AG04450 (cell line): ENCODE data around the gene IGLL5. TPM values are rescaled to one million over a fixed set of nuclear protein-coding genes. Genes with fewer than 3 reads are reported as not detected.

Experiments used
- CTCF ChIA-PET: fragments of 300-600, 350-600 bp; formaldehyde crosslinking; extraction: SDS; loops from one replicate; lab custom pipeline; 2022; ENCODE audit warnings: antibody characterized with exemption, inconsistent platforms; lab: Charles Lee
- POLR2A ChIA-PET: fragments of 350-600 bp; formaldehyde crosslinking; extraction: SDS; loops from one replicate; lab custom pipeline; 2021; ENCODE audit warnings: antibody characterized with exemption, inconsistent platforms; lab: Yijun Ruan, JAX
- DNase-seq: peaks from one replicate; pipeline ENCODE4 v3.0.0-alpha.2; 2011; ENCODE audit warnings: low read depth, low spot score
- H3K27ac ChIP-seq: one replicate; pipeline ENCODE4 v1.5.1; 2012; ENCODE audit warnings: low read depth, low read length, control low read depth
- H3K27me3 ChIP-seq: one replicate; pipeline ENCODE4 v1.6.0; 2012; ENCODE audit warnings: low read length; ENCODE audit not compliant: control insufficient read depth, insufficient read depth
- H3K4me3 ChIP-seq: 2 replicates; pipeline ENCODE4 v1.5.1; 2011; ENCODE audit warnings: mild to moderate bottlenecking, low read depth, low read length, control low read depth
- H3K9me3 ChIP-seq: 2 replicates; pipeline ENCODE4 v1.5.1; 2012; ENCODE audit warnings: low read length; ENCODE audit not compliant: control insufficient read depth, insufficient read depth
- CTCF ChIP-seq: IDR thresholded peaks from 2 replicates; pipeline ENCODE4 v1.5.1; 2011; ENCODE audit warnings: low read depth, low read length, control low read depth, inconsistent platforms
- polyA plus RNA-seq: library from polyadenylated mRNA; depleted of rRNA; stranded (reverse); fragments of >200 nt; gene quantifications from 2 replicates; pipeline ENCODE4 v1.2.3, GENCODE V29; 2011

IGLL5 gene
- polyA plus RNA-seq, 1 experiment = not detected

- no peaks in the 10 kb centered on the region for H3K27me3 ChIP-seq
- ChIA-PET POLR2A (no interaction called here), CTCF (interaction anchor here (1.2 kb wide), 1 partner anchor 145 kb away, joined by 3 read pairs; no protein-coding TSS in a partner anchor)
- no peak overlapping the region for H3K4me3 ChIP-seq
- no peak overlapping the region for H3K27ac ChIP-seq
- DNase-seq = no peak
- H3K9me3 ChIP-seq = no peaks in the 10 kb centered on the region
- TF ChIP-seq CTCF = no peak
Measured at GRCh38 chr22:22890085-22890484, 2.5 kb downstream of the IGLL5 start.

GRCh38 chr22:22891139-22891621 lies 3.6 kb downstream of the IGLL5 start:
- H3K27ac ChIP-seq = no peak overlapping the region

GRCh38 chr22:22892096-22893052 lies 4.8 kb downstream of the IGLL5 start:
- H3K27ac ChIP-seq = no peak overlapping the region
- no peak overlapping the region for H3K4me3 ChIP-seq
- H3K9me3 ChIP-seq = no peaks in the 10 kb centered on the region
- peaks cover 2% of the 10 kb centered on the region for H3K27me3 ChIP-seq
- POLR2A ChIA-PET = no interaction called here
- no peak for TF ChIP-seq CTCF
- CTCF ChIA-PET = no interaction called here
- DNase-seq = no peak

More at GRCh38 chr22:22891139-22891621, 3.6 kb downstream of the IGLL5 start:
- CTCF ChIA-PET = no interaction called here
- H3K9me3 ChIP-seq = no peaks in the 10 kb centered on the region
- peaks cover 2% of the 10 kb centered on the region for H3K27me3 ChIP-seq
- DNase-seq = no peak
- H3K4me3 ChIP-seq = no peak overlapping the region
- POLR2A ChIA-PET = no interaction called here
- TF ChIP-seq CTCF = no peak

- POLR2A ChIA-PET = no interaction called here
- Histone ChIP-seq H3K27ac (no peak overlapping the region), H3K4me3 (no peak overlapping the region), H3K9me3 (no peaks in the 10 kb centered on the region), H3K27me3 (peaks cover 2% of the 10 kb centered on the region)
- no peak for TF ChIP-seq CTCF
- CTCF ChIA-PET = no interaction called here
- DNase-seq = no peak
Measured at GRCh38 chr22:22893077-22893805, 5.6 kb downstream of the IGLL5 start.
